Activated T-helper 1 cell treated with anti-CD3 and anti-CD28 coated beads, Interleukin-12 subunit alpha, Interleukin-12 subunit beta, Interleukin-2, Interleukin-4 antibody, amounts not matched to agents 30 ng/mL and 10 ng/mL and 1 ng/mL, durations not matched to agents 14 hours and 24 hours and 36 hours (primary cell): ENCODE results near the gene COL1A2. TPM values are rescaled to one million over a fixed set of nuclear protein-coding genes. Genes with fewer than 3 reads are reported as not detected.

ENCODE experiments used
- DNase-seq: peaks from one replicate; pipeline ENCODE4 v3.0.0; 2021; ENCODE audit warnings: low spot score
- H3K27ac Mint-ChIP-seq: one replicate; pipeline ENCODE4 v1.8.0; 2021; ENCODE audit warnings: mild to moderate bottlenecking, mixed read lengths
- H3K27me3 Mint-ChIP-seq: one replicate; pipeline ENCODE4 v1.8.0; 2022; ENCODE audit warnings: mild to moderate bottlenecking, moderate library complexity, mixed read lengths; ENCODE audit not compliant: insufficient read depth
- H3K36me3 Mint-ChIP-seq: one replicate; pipeline ENCODE4 v1.8.0; 2021; ENCODE audit warnings: low read depth, mixed read lengths
- H3K4me1 Mint-ChIP-seq: one replicate; pipeline ENCODE4 v1.8.0; 2021; ENCODE audit warnings: low read depth, mixed read lengths
- H3K4me3 Mint-ChIP-seq: one replicate; pipeline ENCODE4 v1.8.0; 2021; ENCODE audit warnings: mild to moderate bottlenecking, moderate library complexity, mixed read lengths
- H3K9me3 Mint-ChIP-seq: one replicate; pipeline ENCODE4 v1.8.0; 2021; ENCODE audit warnings: mixed read lengths
- intact Hi-C: fragments of 100-400 bp; cut with micrococcal nuclease; formaldehyde crosslinking; loops from one replicate; pipeline ENCODE4 v1.15.1; 2024
- total RNA-seq: library from RNA; stranded (reverse); gene quantifications from 2 replicates; pipeline ENCODE4 v1.2.3, GENCODE V29; 2022

COL1A2 gene
- total RNA-seq, 1 donor from 2014 or later = 10.2 TPM

DNA sequence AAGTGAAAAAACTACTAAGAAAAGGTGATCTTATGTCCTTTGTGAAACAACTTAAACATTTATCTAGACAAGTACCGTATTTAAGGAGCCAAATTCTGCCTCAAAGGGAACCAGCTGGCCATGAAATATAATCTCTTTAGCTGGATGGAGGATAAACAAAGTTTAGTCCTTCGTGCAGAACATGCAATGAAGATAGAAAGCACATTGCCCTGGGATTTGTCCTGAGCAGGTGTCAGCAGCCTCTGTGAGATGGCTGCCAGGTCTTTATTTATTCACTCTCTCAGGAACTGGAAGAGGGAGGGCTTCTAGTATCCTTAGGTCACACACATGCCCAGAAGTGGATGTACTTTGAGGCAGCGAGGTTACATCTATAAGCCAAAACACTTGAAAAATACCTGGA, 57.5 kb downstream of the COL1A2 start:
- no peak for DNase-seq
- intact Hi-C loops = no loop called here
- no peak overlapping the region for H3K27ac Mint-ChIP-seq
- no peaks in the 10 kb centered on the region for H3K9me3 Mint-ChIP-seq
- no peaks in the 10 kb centered on the region for H3K4me1 Mint-ChIP-seq
- H3K36me3 Mint-ChIP-seq = no peaks in the 10 kb centered on the region
- H3K27me3 Mint-ChIP-seq = no peaks in the 10 kb centered on the region
- no peak overlapping the region for H3K4me3 Mint-ChIP-seq

DNA sequence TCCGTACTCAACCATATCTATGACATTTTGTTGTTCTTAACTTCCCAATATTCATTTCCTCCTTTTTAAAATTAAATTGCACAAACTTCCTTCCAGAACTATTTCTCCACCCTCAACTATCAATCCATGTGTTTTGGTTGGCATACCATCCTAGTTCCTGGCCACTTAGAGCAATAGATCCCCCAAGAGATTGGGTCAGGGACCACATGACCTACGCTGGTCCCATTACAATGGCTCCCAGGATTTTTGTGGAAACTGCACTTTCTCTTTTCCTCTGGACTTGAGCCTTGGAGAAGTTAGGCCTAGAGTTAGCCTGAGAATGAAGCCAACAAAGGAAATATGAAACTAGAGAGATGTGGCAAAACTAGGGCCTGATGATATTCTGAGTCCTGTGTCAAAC, 59.2 kb downstream of the COL1A2 start:
- intact Hi-C loops = no loop called here
- Mint-ChIP-seq H3K4me1 (no peaks in the 10 kb centered on the region), H3K27me3 (no peaks in the 10 kb centered on the region), H3K27ac (no peak overlapping the region), H3K4me3 (no peak overlapping the region), H3K36me3 (no peaks in the 10 kb centered on the region), H3K9me3 (no peaks in the 10 kb centered on the region)
- no peak for DNase-seq

DNA sequence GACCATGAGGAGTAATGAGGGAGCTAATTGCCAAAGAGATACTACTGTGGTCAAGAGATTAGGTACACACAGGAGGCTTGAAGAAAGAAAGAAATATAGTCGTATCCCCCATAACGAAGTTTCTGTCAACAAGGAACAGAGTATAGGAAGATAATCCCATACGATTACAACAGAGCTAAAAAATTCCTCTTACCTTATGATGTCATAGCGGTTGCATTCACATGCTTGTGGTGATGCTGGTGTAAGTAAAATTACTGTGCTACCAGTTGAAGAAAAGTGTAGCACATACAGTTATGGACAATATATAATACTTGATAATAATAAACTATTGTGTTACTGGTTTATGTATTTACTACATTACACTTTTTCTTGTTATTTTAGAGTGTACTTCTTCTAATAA, 63.3 kb downstream of the COL1A2 start:
- intact Hi-C loops = no loop called here
- Mint-ChIP-seq H3K27me3 (peaks cover 6% of the 10 kb centered on the region), H3K4me3 (no peak overlapping the region), H3K9me3 (no peaks in the 10 kb centered on the region), H3K27ac (no peak overlapping the region), H3K36me3 (no peaks in the 10 kb centered on the region), H3K4me1 (no peaks in the 10 kb centered on the region)
- DNase-seq = no peak

DNA sequence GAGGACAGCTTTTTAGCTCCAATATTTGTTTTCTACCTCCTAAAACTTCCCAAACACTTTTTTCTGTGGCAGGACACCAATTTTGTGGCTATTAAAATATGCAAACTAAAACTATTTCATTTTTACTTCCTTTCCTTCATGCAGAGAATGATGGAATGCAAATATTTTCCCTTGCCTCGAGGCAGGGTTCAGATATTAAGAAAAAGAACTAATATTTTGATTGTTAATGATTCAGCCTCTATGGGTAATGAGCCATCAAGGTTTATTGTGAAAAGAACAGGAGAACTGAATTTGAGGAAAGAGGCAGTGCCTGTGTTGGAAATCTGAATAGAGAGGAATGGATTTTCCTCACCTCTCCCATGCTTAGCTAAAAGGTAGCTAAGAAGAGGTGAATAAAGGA, 71.8 kb downstream of the COL1A2 start:
- intact Hi-C loops = no loop called here
- Mint-ChIP-seq H3K4me1 (no peaks in the 10 kb centered on the region), H3K27me3 (peaks cover 6% of the 10 kb centered on the region), H3K27ac (no peak overlapping the region), H3K9me3 (peaks cover 4% of the 10 kb centered on the region), H3K4me3 (no peak overlapping the region), H3K36me3 (no peaks in the 10 kb centered on the region)
- DNase-seq = no peak

DNA sequence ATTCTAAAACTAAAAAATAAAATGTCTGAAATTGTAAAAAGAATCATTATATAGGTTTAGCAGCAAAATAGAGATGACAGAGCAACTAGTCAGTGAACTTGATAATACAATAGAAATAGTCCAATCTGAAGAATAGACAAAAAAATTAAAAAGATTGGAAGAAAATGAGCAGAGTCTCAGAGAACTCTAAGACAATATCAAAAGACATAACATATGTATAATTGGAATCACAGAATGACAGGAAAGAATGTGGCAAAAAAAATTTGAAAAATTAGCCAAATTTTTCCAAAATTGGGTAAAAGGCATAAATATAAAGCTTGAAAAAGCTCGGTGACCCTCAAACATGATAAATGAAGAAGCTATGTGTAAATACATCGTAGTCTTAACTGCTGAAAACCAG, 76.9 kb downstream of the COL1A2 start:
- DNase-seq = no peak
- H3K4me1 Mint-ChIP-seq = no peaks in the 10 kb centered on the region
- H3K9me3 Mint-ChIP-seq = peaks cover 4% of the 10 kb centered on the region
- H3K27ac Mint-ChIP-seq = no peak overlapping the region
- H3K4me3 Mint-ChIP-seq = no peak overlapping the region
- H3K27me3 Mint-ChIP-seq = peaks cover 22% of the 10 kb centered on the region
- intact Hi-C loops = no loop called here
- H3K36me3 Mint-ChIP-seq = no peaks in the 10 kb centered on the region

DNA sequence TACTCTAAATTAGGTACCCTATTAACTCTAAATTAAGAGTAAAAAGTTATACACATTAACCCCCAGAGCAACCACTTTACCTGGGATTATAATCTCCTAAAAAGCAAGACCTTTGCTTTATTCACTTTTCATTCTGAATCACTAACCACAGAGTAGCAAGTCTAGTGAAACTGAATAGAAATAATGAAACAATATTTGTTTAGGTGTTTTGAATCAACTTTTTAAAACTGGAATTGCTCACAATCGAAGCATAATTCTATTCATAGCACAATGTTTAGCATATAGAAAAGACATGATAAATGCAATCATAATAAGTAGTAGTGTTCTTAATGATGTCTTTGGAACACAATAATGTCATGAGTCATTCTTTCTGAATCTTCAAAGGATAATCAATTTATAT, 77.9 kb downstream of the COL1A2 start:
- Mint-ChIP-seq H3K36me3 (no peaks in the 10 kb centered on the region), H3K9me3 (peaks cover 4% of the 10 kb centered on the region), H3K4me1 (no peaks in the 10 kb centered on the region), H3K27me3 (peaks cover 20% of the 10 kb centered on the region), H3K27ac (no peak overlapping the region), H3K4me3 (no peak overlapping the region)
- no peak for DNase-seq
- intact Hi-C loops = no loop called here

DNA sequence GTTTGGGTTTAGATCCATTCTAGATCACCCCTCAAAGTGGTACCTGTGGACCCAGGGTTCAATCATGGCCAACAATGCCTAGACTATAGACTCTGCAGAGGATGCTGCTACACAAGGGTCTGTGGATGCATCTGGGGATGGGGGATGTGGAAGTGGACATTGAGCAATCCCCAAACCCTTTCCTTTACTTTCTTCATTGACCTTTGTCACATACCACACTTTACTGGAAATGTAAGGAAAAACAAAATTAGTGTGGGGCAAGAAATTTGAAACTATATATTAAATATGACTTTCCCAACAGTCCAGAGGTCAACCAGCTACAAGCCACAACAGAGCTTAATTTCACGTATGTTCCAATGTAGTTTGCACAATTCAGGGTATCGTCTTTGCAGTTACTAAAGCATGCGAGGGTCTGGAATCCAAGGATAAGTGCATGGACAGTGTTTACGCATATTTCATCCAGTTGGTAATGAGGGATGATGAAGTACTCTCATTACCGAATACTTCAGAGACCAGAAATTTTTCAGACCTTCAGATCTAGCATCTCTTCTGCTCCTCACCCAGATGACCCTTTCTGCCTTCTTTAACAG, 81.7 kb downstream of the COL1A2 start:
- no peaks in the 10 kb centered on the region for H3K36me3 Mint-ChIP-seq

DNA sequence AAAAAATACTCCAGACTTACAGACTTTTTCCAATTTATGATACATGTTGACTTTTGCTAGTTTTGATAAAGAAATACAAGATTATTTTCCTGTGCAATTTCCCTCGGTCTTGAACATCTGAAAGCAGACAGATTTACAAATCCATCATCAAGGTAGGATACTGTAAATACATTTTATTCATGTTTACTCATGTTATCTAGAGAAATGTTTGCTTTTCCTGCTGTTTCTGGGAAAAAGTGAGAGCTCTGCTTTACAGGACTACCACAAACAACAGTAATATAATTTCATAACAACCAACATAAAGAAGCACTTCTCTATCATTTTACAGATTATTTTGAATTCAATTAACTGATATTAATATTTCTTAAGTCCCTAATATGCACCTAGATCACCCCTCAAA, 83.2 kb downstream of the COL1A2 start:
- Mint-ChIP-seq H3K4me1 (no peaks in the 10 kb centered on the region), H3K27ac (no peak overlapping the region), H3K4me3 (no peak overlapping the region), H3K36me3 (no peaks in the 10 kb centered on the region), H3K27me3 (peaks cover 22% of the 10 kb centered on the region), H3K9me3 (no peaks in the 10 kb centered on the region)
- intact Hi-C loops = no loop called here
- no peak for DNase-seq

More for the DNA sequence above, 81.7 kb downstream of the COL1A2 start:
- DNase-seq = no peak
- Mint-ChIP-seq H3K27me3 (peaks cover 19% of the 10 kb centered on the region), H3K9me3 (no peaks in the 10 kb centered on the region), H3K4me3 (no peak overlapping the region), H3K4me1 (no peaks in the 10 kb centered on the region), H3K27ac (no peak overlapping the region)
- intact Hi-C loops = no loop called here

DNA sequence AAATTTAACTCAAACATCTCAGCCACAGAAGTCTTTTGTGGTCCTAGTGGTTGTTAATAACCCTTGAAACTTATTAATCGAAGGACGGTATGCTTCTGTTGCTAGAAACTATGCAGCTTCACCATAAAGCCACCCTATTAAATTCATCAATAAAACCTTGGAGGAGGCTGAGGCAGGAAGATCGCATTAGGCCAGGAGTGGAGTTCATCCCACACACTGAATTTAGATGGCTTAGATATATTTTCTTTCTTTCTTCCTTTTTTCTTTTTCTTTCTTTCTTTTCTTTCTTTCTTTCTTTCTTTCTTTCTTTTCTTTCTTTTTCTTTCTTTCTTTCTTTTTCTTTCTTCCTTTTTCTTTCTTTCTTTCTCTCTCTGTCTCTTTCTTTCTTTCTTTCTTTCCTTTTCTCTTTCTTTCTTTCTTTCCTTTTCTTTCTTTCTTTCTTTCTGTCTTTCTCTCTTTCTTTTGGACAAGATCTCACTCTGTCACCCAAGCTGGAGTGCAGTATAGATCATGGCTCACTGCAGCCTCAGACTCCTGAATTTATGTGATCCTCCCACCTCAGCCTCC, 84.0 kb downstream of the COL1A2 start:
- peaks cover 23% of the 10 kb centered on the region for H3K27me3 Mint-ChIP-seq
- H3K36me3 Mint-ChIP-seq = no peaks in the 10 kb centered on the region
- intact Hi-C loops = no loop called here

More for the DNA sequence above, 84.0 kb downstream of the COL1A2 start:
- H3K4me3 Mint-ChIP-seq = no peak overlapping the region
- H3K4me1 Mint-ChIP-seq = no peaks in the 10 kb centered on the region
- H3K27ac Mint-ChIP-seq = no peak overlapping the region
- no peak for DNase-seq
- H3K9me3 Mint-ChIP-seq = no peaks in the 10 kb centered on the region

Other genes starting within 250 kb of the COL1A2 start
- 14.9 and 15.2 TPM in 2 replicates for gene CASD1, start 114.9 kb downstream of the COL1A2 start, total RNA-seq